SKM-1 treated with dmso at 0.1 percent for 144 hours (cell line): ENCODE data around the gene ARSK.

Source experiments
- DNase-seq: peaks from one replicate; lab custom pipeline; 2025; ENCODE audit not compliant: unreplicated experiment; lab: John Stamatoyannopoulos, UW

ARSK gene

DNA sequence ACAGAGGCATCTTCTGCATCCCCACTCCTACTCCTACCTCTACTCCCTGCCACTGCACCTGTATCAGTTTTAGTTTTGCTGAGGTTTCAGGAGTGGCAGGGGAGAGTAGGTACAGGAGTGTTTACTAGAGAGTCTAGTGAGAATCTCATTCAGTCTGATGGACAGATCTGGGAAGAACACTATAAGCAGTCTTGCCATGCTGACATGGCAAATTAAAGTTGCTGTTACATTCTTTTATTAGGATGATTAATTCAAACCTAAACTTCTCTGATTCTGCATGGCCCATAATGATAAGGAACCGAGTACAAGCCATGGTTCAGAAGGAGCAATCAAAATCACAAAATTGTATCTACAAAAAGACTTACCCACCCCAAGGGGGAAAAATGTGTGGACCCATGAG, 7.4 kb downstream of the ARSK start:
- no peak for DNase-seq

DNA sequence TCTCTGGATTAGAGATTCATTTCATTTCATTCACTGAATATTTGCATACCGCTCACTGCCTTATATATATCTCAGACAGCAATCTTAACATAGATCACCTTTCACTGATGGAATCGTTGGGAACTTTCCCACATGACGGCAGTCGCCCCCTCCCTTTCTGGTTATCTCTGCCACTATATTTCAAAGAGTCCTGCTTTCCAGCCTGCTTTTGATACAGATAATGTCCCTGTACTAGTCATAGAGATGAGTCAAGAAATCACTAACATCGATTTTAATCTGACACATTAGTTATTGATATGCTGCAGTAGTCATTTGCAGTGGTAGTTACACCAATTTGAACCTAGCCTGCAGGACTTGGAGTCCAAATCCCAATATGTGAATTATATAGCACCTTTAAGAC, 8.5 kb downstream of the ARSK start:
- DNase-seq = no peak

DNA sequence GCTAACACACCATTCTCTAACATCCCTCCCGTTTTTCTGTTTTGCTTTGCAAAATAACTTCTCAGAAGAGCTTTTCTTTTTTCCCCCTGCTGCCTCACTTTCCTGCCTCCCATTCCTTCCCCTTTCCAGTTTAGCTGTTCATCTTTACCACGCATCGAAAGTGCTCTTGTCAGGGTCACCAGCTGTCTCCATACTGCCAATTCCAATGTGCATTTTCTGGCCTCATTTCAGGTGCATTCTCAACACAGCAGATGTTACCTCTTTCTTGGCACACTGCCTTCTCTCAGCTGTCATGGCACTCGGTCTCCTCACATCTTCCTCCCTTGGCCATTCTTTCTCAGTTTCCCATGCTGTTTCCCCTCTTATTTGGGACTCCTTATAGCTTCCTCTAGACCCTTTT, 9.5 kb downstream of the ARSK start:
- no peak for DNase-seq

DNA sequence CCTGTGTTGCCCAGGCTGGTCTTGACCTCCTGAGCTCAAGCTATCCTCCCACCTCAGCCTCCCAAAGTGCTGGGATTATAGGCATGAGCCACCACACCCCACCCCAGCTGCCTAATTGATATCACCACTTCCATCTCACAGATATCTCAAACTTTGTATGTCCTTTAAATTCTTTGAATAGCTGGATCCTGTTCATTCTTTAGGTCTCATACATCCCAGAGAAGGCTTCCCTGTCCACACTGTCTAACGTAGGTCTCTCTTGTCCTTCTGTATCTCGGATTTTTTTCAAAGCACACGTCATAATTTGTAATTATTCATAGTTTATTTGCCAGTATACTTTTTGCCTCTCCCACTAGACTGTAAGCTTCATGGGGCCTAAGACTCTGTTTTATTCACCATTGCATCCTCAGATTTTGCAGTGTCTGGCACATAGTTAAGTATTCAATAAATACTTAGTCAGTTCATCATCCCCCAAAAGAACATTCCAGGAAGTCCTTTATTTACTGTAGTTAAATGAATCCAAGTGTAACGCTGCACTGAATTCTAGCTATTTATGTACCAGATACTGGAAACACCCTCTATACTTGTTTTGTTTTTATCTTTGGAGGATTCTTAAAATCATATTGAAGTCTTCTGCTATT, 10.5 kb downstream of the ARSK start:
- no peak for DNase-seq

DNA sequence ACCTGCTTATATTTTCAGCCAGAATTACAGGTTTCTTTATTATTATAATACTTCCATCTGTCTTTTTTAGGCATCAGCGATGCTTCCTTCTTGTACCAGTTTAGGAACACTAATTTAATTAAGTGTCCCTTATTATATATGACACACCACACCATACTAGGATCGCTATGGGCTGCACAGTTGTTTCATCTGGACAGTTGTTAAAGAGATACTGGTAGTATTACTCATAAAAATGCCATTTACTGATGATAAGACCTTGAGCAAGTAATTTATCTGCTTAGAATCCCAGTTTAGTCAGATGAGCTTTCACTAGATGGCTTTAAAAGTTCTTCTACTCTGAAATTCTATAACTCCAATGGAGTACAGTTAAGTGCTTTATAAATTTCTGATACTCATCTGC, 17.1 kb downstream of the ARSK start:
- DNase-seq = no peak

DNA sequence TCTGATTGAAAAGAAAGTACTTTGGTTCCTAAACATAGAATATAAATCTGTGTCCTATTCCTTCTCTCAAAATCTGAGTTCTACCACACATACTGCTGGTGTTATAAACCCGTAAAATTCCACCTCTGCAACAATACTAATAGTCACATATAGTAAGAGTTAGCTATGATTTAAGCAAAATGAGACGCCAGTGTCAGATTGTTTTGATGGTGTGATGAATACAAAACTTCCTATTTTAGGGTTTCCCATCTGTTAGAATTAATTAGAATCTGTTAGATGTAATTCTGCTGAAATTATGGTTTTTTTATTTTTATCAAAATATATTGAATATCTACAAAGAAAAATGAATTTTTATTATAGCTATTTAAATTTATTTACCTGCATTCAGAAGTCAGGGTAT, 26.7 kb downstream of the ARSK start:
- no peak for DNase-seq

DNA sequence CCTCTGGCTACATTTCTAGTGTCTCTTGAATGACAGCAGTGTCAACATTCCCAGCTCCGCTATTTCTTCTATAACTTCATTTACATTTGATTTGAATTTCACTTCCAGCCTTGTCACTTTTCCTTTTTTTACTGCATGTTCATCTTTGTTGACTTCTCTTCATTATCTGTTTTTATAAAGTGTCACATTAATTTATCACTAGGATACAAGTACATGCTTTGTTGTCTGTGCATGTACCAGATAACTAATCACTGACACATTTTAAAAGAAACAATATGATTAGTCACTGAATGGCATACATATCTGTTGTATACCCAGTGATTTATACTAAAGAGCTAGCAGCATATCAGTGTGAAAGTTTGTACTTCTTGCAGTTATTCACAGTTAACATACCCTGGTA, 29.1 kb downstream of the ARSK start:
- no peak for DNase-seq

DNA sequence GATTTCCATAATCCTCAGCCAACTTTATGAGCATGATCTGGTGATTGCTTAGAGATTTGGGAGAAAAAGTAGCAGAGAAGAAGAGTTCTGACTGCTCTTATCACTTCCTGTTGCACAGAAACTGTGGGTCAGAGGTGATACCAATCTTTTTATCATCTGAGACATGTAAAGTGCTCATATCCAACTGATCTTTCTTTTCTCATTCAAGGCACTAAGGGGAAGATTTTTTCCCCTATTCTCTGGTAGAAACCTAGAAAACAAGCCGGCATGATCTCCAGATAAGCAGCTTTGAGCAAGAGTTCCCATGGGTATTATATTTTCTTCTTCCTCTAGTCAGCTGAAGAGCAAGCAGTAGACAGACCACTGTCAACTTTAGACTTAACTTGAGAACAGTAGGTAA, 36.0 kb downstream of the ARSK start:
- no peak for DNase-seq

DNA sequence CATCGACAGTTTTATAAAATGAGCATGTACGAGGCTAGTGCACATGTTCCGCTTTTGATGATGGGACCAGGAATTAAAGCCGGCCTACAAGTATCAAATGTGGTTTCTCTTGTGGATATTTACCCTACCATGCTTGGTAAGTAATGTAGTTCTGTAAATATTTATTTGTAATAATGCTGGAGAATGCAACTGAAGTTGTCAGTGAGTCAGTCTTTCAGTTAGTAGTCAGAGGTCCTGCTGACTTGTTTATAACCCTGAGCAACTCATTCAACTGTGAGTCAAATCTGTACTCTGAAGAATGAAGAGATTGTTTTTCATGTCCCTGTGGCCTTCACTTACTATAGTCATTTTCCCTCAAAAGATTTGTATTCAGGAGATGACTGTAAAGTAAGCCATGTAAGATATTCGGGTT, 36.6 kb downstream of the ARSK start:
- no peak for DNase-seq

DNA sequence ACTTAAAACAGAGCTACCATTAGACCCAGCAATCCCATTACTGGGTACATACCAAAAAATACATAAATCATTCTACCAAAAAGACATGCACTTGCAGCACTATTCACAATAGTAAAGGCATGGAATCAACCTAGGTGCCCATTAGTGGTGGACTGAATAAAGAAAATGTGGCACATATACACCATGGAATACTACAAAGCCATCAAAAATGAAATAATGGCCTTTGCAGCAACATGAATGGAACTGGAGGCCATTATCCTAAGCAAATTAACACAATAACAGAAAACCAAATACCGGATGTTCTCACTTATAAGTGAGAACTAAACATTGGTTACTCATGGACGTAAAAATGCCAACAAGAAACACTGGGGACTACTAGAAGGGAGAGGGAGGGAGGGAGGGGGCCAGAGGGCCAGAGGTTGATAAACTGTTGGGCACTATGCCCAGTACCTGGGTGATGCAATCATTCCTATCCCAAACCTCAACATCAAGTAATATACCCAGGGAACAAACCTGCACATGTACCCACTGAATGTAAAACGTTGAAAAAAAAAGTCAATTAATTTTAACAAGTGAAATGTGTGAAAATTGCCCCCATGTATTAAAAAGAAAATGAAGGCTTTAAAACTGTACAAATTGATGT, 40.5 kb downstream of the ARSK start:
- DNase-seq = no peak

DNA sequence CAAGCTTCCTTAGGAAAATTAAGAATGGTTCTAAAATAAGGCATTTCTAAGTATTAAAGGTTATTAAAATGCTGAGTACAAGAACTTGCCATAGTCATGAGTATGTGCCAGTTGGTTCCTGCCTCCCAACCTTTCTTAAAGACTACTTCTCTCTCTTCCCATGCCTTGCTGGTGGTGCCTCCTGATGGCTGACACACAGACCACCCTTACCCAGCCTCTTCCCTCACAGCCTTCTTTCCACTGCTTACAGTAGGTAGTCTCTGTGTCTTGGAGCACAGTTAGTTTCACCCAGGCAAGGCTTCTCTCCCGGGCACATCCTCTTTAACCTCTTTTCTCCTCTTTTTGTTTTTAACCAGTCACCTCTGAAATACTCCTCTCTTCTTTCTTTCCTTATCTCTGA, 44.4 kb downstream of the ARSK start:
- no peak for DNase-seq

DNA sequence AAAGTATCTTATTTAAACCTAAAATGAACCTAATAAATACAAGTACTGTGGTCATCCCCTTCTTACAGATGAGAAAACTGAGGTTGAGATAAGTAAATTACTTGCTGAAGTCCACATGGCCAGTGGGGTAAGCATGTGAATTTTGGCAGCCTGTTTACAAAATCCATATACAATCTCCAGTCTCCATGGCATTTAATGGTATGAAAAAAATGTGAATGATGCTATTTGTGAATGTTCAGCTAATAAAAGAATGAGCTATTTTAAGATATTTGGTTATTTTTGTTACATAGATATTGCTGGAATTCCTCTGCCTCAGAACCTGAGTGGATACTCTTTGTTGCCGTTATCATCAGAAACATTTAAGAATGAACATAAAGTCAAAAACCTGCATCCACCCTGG, 45.7 kb downstream of the ARSK start:
- DNase-seq = no peak

DNA sequence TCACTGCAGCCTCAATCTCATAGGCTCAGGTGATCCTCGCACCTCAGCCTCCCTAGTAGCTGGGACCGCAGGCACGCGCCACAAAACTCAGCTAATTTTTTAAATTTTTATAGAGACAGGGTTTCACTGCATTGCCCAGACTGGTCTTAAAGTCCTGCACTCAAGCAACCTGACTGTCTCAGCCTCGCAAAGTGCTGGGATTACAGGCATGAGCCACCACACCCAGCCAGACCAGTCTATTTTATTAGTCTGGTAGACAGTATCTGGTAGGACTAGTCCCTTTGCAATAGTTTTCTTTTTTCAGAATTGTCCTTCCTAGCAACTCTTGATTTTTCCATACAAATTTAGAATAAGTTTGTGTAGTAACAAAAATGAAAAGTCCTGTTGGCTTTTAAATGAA, 50.9 kb downstream of the ARSK start:
- DNase-seq = no peak

DNA sequence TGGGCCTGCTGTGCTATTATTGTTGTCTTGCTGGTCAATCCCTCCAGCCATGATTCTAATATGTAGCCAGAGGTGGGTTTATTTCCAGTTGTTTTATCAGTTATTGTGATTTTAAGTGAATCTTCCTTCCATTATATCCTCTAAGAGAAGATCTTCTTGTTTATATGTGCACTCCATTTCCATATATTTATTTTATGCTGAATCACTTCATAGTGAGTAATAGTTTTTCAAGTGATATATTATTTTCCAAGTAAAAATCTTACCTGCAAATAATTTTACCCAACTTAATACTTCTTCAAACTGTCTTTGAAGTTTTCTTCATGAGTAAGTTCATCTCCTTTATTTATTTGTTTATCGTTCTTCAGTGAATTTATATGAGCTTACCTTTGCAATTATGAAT, 51.5 kb downstream of the ARSK start:
- DNase-seq = no peak

DNA sequence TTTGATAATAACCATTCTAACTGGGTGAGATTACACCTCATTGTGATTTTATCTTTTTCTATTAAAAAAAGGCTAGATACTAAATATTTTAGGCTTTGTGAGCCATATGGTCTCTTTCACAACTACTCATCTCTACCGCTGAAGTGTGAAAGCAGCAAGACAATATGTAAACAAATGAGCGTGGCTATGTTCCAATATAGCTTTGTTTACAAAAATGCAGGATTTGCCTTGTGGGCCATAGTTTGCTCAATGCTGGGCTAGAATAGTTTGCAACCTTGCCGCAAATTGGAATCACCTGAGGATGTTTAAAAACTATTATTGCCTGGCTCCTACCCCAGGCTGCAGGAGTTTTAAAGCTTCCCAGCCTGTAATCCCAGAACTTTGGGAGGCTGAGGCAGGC, 54.8 kb downstream of the ARSK start:
- DNase-seq = no peak

DNA sequence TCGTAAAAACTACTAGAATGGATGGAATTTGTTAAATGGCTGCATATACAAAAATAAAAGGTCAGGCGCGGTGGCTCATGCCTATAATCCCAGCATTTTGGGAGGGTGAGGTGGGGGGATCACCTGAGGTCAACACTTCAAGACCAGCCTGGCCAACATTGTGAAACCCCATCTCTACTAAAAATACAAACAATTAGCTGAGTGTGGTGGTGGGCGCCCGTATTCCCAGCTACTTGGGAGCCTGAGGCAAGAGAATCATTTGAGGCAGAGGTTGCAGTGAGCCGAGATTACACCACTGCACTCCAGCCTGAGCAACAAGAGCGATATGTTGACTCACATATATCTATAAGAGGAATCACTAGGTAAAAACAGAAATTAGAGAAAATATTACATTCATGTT, 55.6 kb downstream of the ARSK start:
- no peak for DNase-seq

DNA sequence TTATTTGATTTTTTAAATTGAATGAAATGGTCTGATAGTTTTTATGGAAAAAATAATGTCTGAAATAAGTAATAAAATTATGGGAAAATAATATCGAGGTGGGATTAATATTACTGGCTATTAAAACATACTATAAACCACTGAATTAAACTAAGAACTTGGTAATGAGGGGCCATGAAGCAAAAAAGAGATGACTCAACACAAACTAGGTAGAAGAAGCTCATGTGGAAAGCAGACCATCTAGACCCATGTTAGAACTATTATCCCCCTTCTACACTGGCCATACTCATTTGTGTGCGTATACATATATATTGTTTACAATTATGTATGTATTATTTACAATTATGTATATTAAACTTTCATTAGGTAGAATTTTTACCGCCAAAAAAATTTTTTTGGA, 56.5 kb downstream of the ARSK start:
- DNase-seq = no peak

DNA sequence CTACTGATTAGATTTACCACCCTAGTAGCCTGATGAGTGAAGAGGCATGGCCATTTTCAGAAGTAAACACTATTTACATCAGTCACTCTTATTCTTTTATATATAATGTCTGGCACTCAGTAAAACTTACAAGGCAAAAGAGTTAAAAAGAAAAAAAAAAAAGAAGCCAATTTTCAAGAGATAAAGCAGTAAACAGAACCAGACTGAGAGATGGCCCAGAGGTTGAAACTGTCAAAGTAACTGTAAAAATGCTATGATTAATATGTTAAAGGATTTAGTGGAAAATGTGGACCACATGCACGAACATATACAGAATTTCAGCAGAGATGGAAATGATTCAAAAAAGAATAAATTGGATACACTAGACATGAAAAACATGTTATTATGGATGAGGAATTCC, 58.6 kb downstream of the ARSK start:
- no peak for DNase-seq

DNA sequence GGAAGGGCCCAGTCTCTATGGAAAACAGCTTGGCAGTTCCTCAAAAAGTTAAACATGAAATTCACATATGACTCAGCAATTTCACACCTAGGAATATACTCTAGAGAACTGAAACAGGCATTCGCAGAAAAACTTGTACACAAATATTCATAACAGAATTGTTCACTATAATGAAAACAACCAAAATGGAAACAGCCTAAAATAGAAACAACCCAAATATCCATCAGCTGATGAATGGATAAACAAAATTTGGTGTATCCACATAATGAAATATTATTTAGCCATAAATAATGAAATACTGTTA, 60.2 kb downstream of the ARSK start:
- no peak for DNase-seq

DNA sequence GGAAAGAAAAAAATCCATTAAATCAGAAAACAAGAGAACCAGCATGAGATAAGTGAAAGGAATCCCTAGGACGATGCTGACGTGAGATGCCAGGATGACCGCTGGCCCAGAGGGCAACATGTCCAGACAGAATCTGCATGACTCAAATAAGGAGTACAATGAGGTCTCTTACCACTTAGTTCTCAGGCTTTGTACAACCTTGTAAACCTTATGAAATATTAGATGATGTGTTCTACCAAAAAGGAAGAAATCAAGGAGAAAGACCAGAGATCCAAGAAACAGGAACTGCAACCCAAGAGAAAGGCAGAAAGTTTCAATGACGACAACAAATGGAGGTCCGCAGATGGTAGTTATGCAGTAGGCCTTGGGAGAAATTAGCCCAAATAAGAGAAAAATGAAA, 62.2 kb downstream of the ARSK start:
- no peak for DNase-seq

DNA sequence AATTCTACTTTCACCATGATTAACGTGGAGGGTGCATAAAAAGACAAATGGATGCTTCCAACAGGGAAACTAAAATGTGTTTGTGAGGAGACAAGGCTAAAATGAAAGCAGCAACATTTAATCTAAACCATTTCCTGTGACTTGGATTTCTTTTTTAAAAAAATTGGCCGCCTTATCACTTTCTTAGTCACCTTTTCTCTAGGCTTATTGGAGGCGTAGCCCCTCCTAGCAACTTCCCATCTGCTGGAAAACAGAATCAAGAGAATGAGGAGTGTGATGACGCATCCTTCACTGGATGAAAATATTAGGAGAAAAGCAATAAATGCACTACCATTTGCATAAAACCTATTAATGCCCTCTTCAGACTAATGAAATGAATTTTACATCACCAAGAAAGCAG, 64.2 kb downstream of the ARSK start:
- DNase-seq = no peak

DNA sequence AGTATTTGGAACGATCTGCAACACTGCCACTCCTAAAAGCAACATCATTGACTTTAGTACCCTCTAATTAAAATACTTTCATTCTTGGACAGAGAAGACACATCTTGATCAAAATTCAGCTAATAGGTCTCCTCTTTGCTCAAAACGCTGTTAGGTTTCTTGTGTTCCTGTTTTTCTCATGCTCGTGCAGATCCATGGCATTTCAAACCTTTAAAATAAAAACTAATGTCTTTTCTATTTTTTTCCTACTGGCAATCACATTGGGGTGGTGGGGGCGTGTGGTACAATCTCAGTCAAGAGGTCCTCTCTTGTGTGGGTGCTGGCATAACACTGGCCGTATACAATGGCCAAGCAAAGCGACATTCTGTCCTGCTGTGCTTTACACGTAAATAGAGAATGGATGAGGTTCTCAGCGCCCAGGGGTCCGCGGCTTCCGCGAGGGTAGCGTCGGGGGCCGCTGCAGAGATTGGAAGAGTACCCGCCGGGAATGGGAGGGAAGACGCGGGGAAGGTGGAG, 64.7 kb downstream of the ARSK start:
- DNase-seq = peak; percentile 10
